GM18505 (cell line): ENCODE results near the gene USP54.

Experiments
- ATAC-seq: cut with Tn5 transposase; IDR thresholded peaks from one replicate; pipeline ENCODE4 v1.9.1; 2021; ENCODE audit not compliant: unreplicated experiment
- POLR2A ChIP-seq: IDR thresholded peaks from 4 replicates; pipeline ENCODE4 v1.6.1; 2011; ENCODE audit warnings: borderline replicate concordance; ENCODE audit not compliant: insufficient read depth, insufficient read length; ENCODE audit errors: extremely low read depth

The USP54 gene

GRCh38 chr10:73534857-73535256 lies 56.3 kb downstream of the USP54 start:
- no peak for TF ChIP-seq POLR2A
- ATAC-seq, result no peak

- ATAC-seq, result no peak
- TF ChIP-seq POLR2A, result no peak
Observed at GRCh38 chr10:73529089-73529832, 61.9 kb downstream of the USP54 start.

- no peak for TF ChIP-seq POLR2A
- no peak for ATAC-seq
Observed at GRCh38 chr10:73522263-73522662, 68.9 kb downstream of the USP54 start.

GRCh38 chr10:73519336-73519735 lies 71.8 kb downstream of the USP54 start:
- no peak for TF ChIP-seq POLR2A
- no peak for ATAC-seq

GRCh38 chr10:73517166-73517888 lies 73.8 kb downstream of the USP54 start:
- ATAC-seq, result no peak
- TF ChIP-seq POLR2A, result no peak

GRCh38 chr10:73512207-73512743 lies 78.9 kb downstream of the USP54 start:
- no peak for ATAC-seq
- no peak for TF ChIP-seq POLR2A

- ATAC-seq, result no peak
- no peak for TF ChIP-seq POLR2A
Observed at GRCh38 chr10:73509695-73510094, 81.4 kb downstream of the USP54 start.

- no peak for TF ChIP-seq POLR2A
- ATAC-seq, result no peak
Observed at GRCh38 chr10:73506491-73506890, 84.7 kb downstream of the USP54 start.

GRCh38 chr10:73506074-73506473 lies 85.1 kb downstream of the USP54 start:
- no peak for TF ChIP-seq POLR2A
- no peak for ATAC-seq

GRCh38 chr10:73503037-73503436 lies 88.1 kb downstream of the USP54 start:
- ATAC-seq, result no peak
- no peak for TF ChIP-seq POLR2A

GRCh38 chr10:73501651-73502050 lies 89.5 kb downstream of the USP54 start:
- no peak for TF ChIP-seq POLR2A
- no peak for ATAC-seq

GRCh38 chr10:73497623-73498022 lies 93.5 kb downstream of the USP54 start:
- no peak for TF ChIP-seq POLR2A
- ATAC-seq, result no peak

GRCh38 chr10:73495884-73496674 lies 95.1 kb downstream of the USP54 start, which contains the start of gene PPP3CB:
TSS of gene PPP3CB (minus strand) at chr10:73496024. CDS start at chr10:73495889, 135 bp downstream.
- ATAC-seq, result peak; percentile 70
- no peak for TF ChIP-seq POLR2A
